ENCODE data around the gene KXD1.
"Not testable (repeated sequence)": the region's sequence is repeated elsewhere in the genome, so short reads cannot be mapped to it uniquely, and the experiment has no call there.

Gene KXD1

GRCh38 chr19:18536475-18536874 lies 21.2 kb upstream of the KXD1 start:
- DNase-seq (ENCODE audit: low read depth in 2 of 2): no peak

GRCh38 chr19:18537431-18537830 lies 20.2 kb upstream of the KXD1 start:
- DNase-seq (ENCODE audit: low read depth in 2 of 2): no peak

GRCh38 chr19:18538115-18538514 lies 19.6 kb upstream of the KXD1 start:
- DNase-seq (ENCODE audit: low read depth in 2 of 2): no peak

- DNase-seq (ENCODE audit: low read depth in 2 of 2): no peak
These were observed 18.3 kb upstream of the KXD1 start for GRCh38 chr19:18539372-18539771.

GRCh38 chr19:18540200-18540599 lies 17.5 kb upstream of the KXD1 start:
- not testable (repeated sequence) for DNase-seq (ENCODE audit: low read depth in 2 of 2)

GRCh38 chr19:18541258-18541991 lies 16.2 kb upstream of the KXD1 start:
- DNase-seq (ENCODE audit: low read depth in 2 of 2): no peak

- DNase-seq (ENCODE audit: low read depth in 2 of 2): no peak
These were observed 15.4 kb upstream of the KXD1 start for GRCh38 chr19:18541992-18542940.

GRCh38 chr19:18542941-18543813 lies 14.5 kb upstream of the KXD1 start, which contains the start of gene FKBP8:
Gene FKBP8, minus strand, starts transcription at chr19:18543573. Its CDS starts 1,603 bp downstream, at chr19:18541970.
- DNase-seq (ENCODE audit: low read depth in 2 of 2): peak; percentile 52 to 57

- DNase-seq (ENCODE audit: low read depth in 2 of 2): peak in 1 of 2 experiments; percentile 22
These were observed 13.7 kb upstream of the KXD1 start for GRCh38 chr19:18543814-18544475.

GRCh38 chr19:18551631-18552030 lies 6.0 kb upstream of the KXD1 start:
- DNase-seq (ENCODE audit: low read depth in 2 of 2): no peak

- no peak for DNase-seq (ENCODE audit: low read depth in 2 of 2)
These were observed 509 bp downstream of the KXD1 start for GRCh38 chr19:18558202-18558555.

GRCh38 chr19:18558604-18559003 lies 934 bp downstream of the KXD1 start:
- DNase-seq (ENCODE audit: low read depth in 2 of 2): no peak

- DNase-seq (ENCODE audit: low read depth in 2 of 2): no peak
These were observed 2.0 kb downstream of the KXD1 start for GRCh38 chr19:18559685-18560084.

- no peak for DNase-seq (ENCODE audit: low read depth in 2 of 2)
These were observed 4.4 kb downstream of the KXD1 start for GRCh38 chr19:18562086-18562485.

GRCh38 chr19:18566953-18567352 lies 9.3 kb downstream of the KXD1 start:
- DNase-seq (ENCODE audit: low read depth in 2 of 2): no peak

- no peak for DNase-seq (ENCODE audit: low read depth in 2 of 2)
These were observed 10.7 kb downstream of the KXD1 start for GRCh38 chr19:18568367-18568766.

- peak; percentile 87 to 90 for DNase-seq (ENCODE audit: low read depth in 2 of 2)
These were observed 14.1 kb downstream of the KXD1 start, which contains the start of gene UBA52 for GRCh38 chr19:18571564-18572344. Gene UBA52, plus strand, starts transcription at chr19:18571857. Its CDS starts 1,444 bp downstream, at chr19:18573301.

- no peak for DNase-seq (ENCODE audit: low read depth in 2 of 2)
These were observed 17.1 kb downstream of the KXD1 start for GRCh38 chr19:18574691-18575291.

GRCh38 chr19:18576383-18576782 lies 18.7 kb downstream of the KXD1 start:
- DNase-seq (ENCODE audit: low read depth in 2 of 2): no peak

- DNase-seq (ENCODE audit: low read depth in 2 of 2): no peak
These were observed 19.8 kb downstream of the KXD1 start for GRCh38 chr19:18577365-18577914.
